GM12878 (cell line): ENCODE data around the gene ZNF532. TPM values are rescaled to one million over a fixed set of nuclear protein-coding genes. Genes with fewer than 3 reads are reported as not detected.

Source experiments
- ATF3 ChIP-seq: IDR thresholded peaks from 2 replicates; pipeline ENCODE4 v1.6.1; 2011; ENCODE audit warnings: low read depth, mild to moderate bottlenecking, low read length, moderate library complexity, borderline replicate concordance; ENCODE audit errors: extremely low read depth
- CHD1 ChIP-seq: IDR thresholded peaks from 2 replicates; pipeline ENCODE4 v1.6.1; 2012; ENCODE audit warnings: low read depth, low read length, improper control_type of control experiment
- DPF2 ChIP-seq: fragments of 450-650 bp; IDR thresholded peaks from 2 replicates; pipeline ENCODE4 v1.6.1; 2017; ENCODE audit warnings: mild to moderate bottlenecking
- ETV6 ChIP-seq, 2 experiments: fragments of 450-650 bp in 1 of 2; IDR thresholded peaks in 1 of 2; conservative IDR thresholded peaks in 1 of 2; 2 replicates each; pipeline ENCODE4 v1.6.1; 2014; ENCODE audit warnings: antibody characterized with exemption in 1 of 2, borderline replicate concordance in 1 of 2, low read depth in 1 of 2, mild to moderate bottlenecking in 1 of 2, moderate library complexity in 1 of 2
- MEF2A ChIP-seq: IDR thresholded peaks from 2 replicates; pipeline ENCODE4 v1.6.1; 2011; ENCODE audit warnings: low read depth, mild to moderate bottlenecking, low read length, moderate library complexity; ENCODE audit not compliant: insufficient read depth
- RAD21 ChIP-seq: IDR thresholded peaks from 2 replicates; pipeline ENCODE4 v1.6.1; 2011; ENCODE audit warnings: mild to moderate bottlenecking, low read depth, low read length, moderate library complexity; ENCODE audit not compliant: insufficient read depth
- SIX5 ChIP-seq: IDR thresholded peaks from 2 replicates; pipeline ENCODE4 v1.6.1; 2011; ENCODE audit warnings: mild to moderate bottlenecking, low read depth, low read length, moderate library complexity; ENCODE audit not compliant: severe bottlenecking
- SMARCA5 ChIP-seq: fragments of 450-650 bp; IDR thresholded peaks from 2 replicates; pipeline ENCODE4 v1.6.1; 2017; ENCODE audit warnings: mild to moderate bottlenecking
- SREBF2 ChIP-seq: IDR thresholded peaks from 2 replicates; pipeline ENCODE4 v1.6.1; 2012; ENCODE audit warnings: mild to moderate bottlenecking, low read length
- ZNF687 ChIP-seq: fragments of 450-650 bp; IDR thresholded peaks from 2 replicates; pipeline ENCODE4 v1.6.1; 2017; ENCODE audit warnings: mild to moderate bottlenecking, moderate library complexity
- polyA plus RNA-seq, 11 experiments: library from polyadenylated mRNA; depleted of rRNA in 4 of 11; unstranded in 6 of 11; stranded (reverse) in 5 of 11; fragments of >200 nt; fragmentation: Nextera tagmentation in 4 of 11; fragmentation: Illumina TruSeq in 1 of 11; extraction: Ambion mirVana in 4 of 11; extraction: Trizol in 1 of 11; gene quantifications; 1 replicate in 1 of 11; 2 replicates in 10 of 11; pipeline versions ENCODE4 v1.2.1 to v1.2.3, GENCODE V29; 2011 to 2016; ENCODE audit warnings: inconsistent platforms in 2 of 11, missing spikeins in 2 of 11, low read depth in 1 of 11
- total RNA-seq, 4 experiments: library from RNA; depleted of rRNA in 3 of 4; stranded (reverse); fragments of >200 nt in 3 of 4; fragmentation: Illumina TruSeq in 1 of 4; extraction: Trizol in 1 of 4; gene quantifications; 2 replicates each; pipeline versions ENCODE4 v1.2.1 to v1.2.3, GENCODE V29; 2013 to 2021
- TF ChIP-seq, protein P1 (sequence below): fragments of 450-650 bp; IDR thresholded peaks from 2 replicates; pipeline ENCODE4 v1.6.1; 2017; ENCODE audit warnings: low read depth, mild to moderate bottlenecking, moderate library complexity
- TF ChIP-seq, protein P2 (sequence below): fragments of 450-650 bp; IDR thresholded peaks from 2 replicates; pipeline ENCODE4 v1.6.1; 2016; ENCODE audit warnings: mild to moderate bottlenecking

Gene ZNF532
- total and polyA plus RNA-seq, 10 of the 15 experiments (the other 5 are each of a cell fraction or from before 2014, with no cell fraction given) = 0.44 to 3.4 (median 1.4) TPM

- TF ChIP-seq ZNF687 (no peak), SREBF2 (no peak), SIX5 (no peak), ATF3 (no peak), MEF2A (no peak), CHD1 (no peak), ETV6 (conservative IDR thresholded peaks at IDR 0.05 in 1 of 2, IDR thresholded peaks at IDR 0.05 in 1 of 2; ENCODE audit: borderline replicate concordance in 1 of 2, low read depth in 1 of 2) (no peak), RAD21 (no peak), DPF2 (no peak), SMARCA5 (no peak)
- TF ChIP-seq, protein P1, sequence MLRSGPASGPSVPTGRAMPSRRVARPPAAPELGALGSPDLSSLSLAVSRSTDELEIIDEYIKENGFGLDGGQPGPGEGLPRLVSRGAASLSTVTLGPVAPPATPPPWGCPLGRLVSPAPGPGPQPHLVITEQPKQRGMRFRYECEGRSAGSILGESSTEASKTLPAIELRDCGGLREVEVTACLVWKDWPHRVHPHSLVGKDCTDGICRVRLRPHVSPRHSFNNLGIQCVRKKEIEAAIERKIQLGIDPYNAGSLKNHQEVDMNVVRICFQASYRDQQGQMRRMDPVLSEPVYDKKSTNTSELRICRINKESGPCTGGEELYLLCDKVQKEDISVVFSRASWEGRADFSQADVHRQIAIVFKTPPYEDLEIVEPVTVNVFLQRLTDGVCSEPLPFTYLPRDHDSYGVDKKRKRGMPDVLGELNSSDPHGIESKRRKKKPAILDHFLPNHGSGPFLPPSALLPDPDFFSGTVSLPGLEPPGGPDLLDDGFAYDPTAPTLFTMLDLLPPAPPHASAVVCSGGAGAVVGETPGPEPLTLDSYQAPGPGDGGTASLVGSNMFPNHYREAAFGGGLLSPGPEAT = no peak
- TF ChIP-seq, protein P2, sequence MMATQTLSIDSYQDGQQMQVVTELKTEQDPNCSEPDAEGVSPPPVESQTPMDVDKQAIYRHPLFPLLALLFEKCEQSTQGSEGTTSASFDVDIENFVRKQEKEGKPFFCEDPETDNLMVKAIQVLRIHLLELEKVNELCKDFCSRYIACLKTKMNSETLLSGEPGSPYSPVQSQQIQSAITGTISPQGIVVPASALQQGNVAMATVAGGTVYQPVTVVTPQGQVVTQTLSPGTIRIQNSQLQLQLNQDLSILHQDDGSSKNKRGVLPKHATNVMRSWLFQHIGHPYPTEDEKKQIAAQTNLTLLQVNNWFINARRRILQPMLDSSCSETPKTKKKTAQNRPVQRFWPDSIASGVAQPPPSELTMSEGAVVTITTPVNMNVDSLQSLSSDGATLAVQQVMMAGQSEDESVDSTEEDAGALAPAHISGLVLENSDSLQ = no peak
These were observed 2.1 kb downstream of the ZNF532 start (continued) for GRCh38 chr18:58866773-58867150.
